ENCODE data around the gene SORCS3. TPM values are rescaled to one million over a fixed set of nuclear protein-coding genes. Genes with fewer than 3 reads are reported as not detected.

SORCS3 gene
- total and polyA plus RNA-seq, 2 experiments from 2014 or later, result not detected

- H3K9ac ChIP-seq, result no peak overlapping the region
- H3K4me3 ChIP-seq, result no peak overlapping the region
- no peaks in the 10 kb centered on the region for H3K79me2 ChIP-seq (ENCODE audit: insufficient read depth)
- 26 to 41% methylated on average over 1 of the region's 1 CpG for WGBS, 2 experiments (ENCODE audit: low coverage in 1 of 2, low lambda C conversion rate in 2 of 2, missing lambda C conversion rate in 2 of 2)
- no peaks in the 10 kb centered on the region for H3K36me3 ChIP-seq (ENCODE audit: low read depth)
- peaks cover 8% of the 10 kb centered on the region for H3K4me1 ChIP-seq (ENCODE audit: insufficient read depth)
- TF ChIP-seq EZH2phosphoT487 (IDR thresholded peaks at IDR 0.05; ENCODE audit: insufficient read depth, low read depth) (no peak), EZH2 (IDR thresholded peaks at IDR 0.05; ENCODE audit: insufficient read depth, poor library complexity, severe bottlenecking) (no peak)
- no peaks in the 10 kb centered on the region for H3K27me3 ChIP-seq (replicated peaks; ENCODE audit: insufficient read depth)
- no peak overlapping the region for H3K27ac ChIP-seq
- H2AFZ ChIP-seq, result no peak overlapping the region
- no peaks in the 10 kb centered on the region for H3K9me2 ChIP-seq (ENCODE audit: insufficient read depth)
- H3K9me3 ChIP-seq (ENCODE audit: low read depth), result no peaks in the 10 kb centered on the region
- peaks cover 18% of the 10 kb centered on the region for H3F3A ChIP-seq (ENCODE audit: insufficient read depth)
- no peaks in the 10 kb centered on the region for H4K20me1 ChIP-seq (ENCODE audit: insufficient read depth)
- H3K4me2 ChIP-seq (ENCODE audit: unreplicated experiment), result no peak overlapping the region
- in situ Hi-C loops (cut with MboI), result no loop called here
- no peak for DNase-seq
These were observed 429.9 kb downstream of the SORCS3 start for GRCh38 chr10:105070952-105071351.

DNA sequence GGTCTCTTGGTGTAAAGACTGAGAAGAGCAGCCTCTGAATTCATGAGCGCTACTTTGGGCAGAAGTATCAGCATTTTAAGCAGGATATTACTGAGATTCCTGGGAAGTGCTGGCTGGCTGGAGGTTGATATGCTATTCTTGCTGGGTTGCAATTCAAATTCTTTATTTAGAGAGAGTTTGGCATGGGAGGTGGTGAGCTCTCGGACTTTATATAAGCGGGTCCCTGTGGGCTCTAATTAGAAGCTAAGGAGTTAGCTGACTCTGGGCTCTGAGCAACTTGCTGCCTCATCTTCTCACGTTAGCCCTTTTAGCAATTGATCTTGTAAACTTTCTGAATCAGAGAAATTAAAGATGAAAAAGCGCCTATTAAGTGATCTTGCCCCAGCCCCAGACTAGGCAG lies 430.9 kb downstream of the SORCS3 start:
- Histone ChIP-seq H4K20me1 (ENCODE audit: insufficient read depth) (no peaks in the 10 kb centered on the region), H3K4me1 (ENCODE audit: insufficient read depth) (peaks cover 8% of the 10 kb centered on the region), H3K27me3 (replicated peaks; ENCODE audit: insufficient read depth) (no peaks in the 10 kb centered on the region), H3K36me3 (ENCODE audit: low read depth) (no peaks in the 10 kb centered on the region), H3K79me2 (ENCODE audit: insufficient read depth) (no peaks in the 10 kb centered on the region), H2AFZ (no peak overlapping the region), H3K27ac (no peak overlapping the region), H3K4me3 (no peak overlapping the region), H3K9ac (no peak overlapping the region), H3K9me3 (ENCODE audit: low read depth) (no peaks in the 10 kb centered on the region), H3K4me2 (ENCODE audit: unreplicated experiment) (no peak overlapping the region), H3F3A (ENCODE audit: insufficient read depth) (peaks cover 18% of the 10 kb centered on the region), H3K9me2 (ENCODE audit: insufficient read depth) (no peaks in the 10 kb centered on the region)
- no peak for DNase-seq
- 7 to 13% methylated on average over 5 of the region's 5 CpGs for WGBS, 2 experiments (ENCODE audit: low coverage in 1 of 2, low lambda C conversion rate in 2 of 2, missing lambda C conversion rate in 2 of 2)
- no peak for TF ChIP-seq EZH2phosphoT487 (IDR thresholded peaks at IDR 0.05; ENCODE audit: insufficient read depth, low read depth)
- TF ChIP-seq EZH2 (IDR thresholded peaks at IDR 0.05; ENCODE audit: insufficient read depth, poor library complexity, severe bottlenecking), result no peak
- in situ Hi-C loops (cut with MboI), result no loop called here

- H3K9me2 ChIP-seq (ENCODE audit: insufficient read depth), result no peaks in the 10 kb centered on the region
- peaks cover 3% of the 10 kb centered on the region for H3F3A ChIP-seq (ENCODE audit: insufficient read depth)
- H2AFZ ChIP-seq, result no peak overlapping the region
- H3K4me2 ChIP-seq (ENCODE audit: unreplicated experiment), result no peak overlapping the region
- no peaks in the 10 kb centered on the region for H3K4me1 ChIP-seq (ENCODE audit: insufficient read depth)
- no peaks in the 10 kb centered on the region for H4K20me1 ChIP-seq (ENCODE audit: insufficient read depth)
- H3K36me3 ChIP-seq (ENCODE audit: low read depth), result no peaks in the 10 kb centered on the region
- H3K27me3 ChIP-seq (replicated peaks; ENCODE audit: insufficient read depth), result no peaks in the 10 kb centered on the region
- TF ChIP-seq EZH2 (IDR thresholded peaks at IDR 0.05; ENCODE audit: insufficient read depth, poor library complexity, severe bottlenecking) (no peak), EZH2phosphoT487 (IDR thresholded peaks at IDR 0.05; ENCODE audit: insufficient read depth, low read depth) (no peak)
- no peak overlapping the region for H3K27ac ChIP-seq
- H3K79me2 ChIP-seq (ENCODE audit: insufficient read depth), result no peaks in the 10 kb centered on the region
- DNase-seq, result no peak
- H3K9me3 ChIP-seq (ENCODE audit: low read depth), result no peaks in the 10 kb centered on the region
- WGBS, 2 experiments (ENCODE audit: low coverage in 1 of 2, low lambda C conversion rate in 2 of 2, missing lambda C conversion rate in 2 of 2), result 71 to 75% methylated on average over 4 of the region's 4 CpGs
- in situ Hi-C loops (cut with MboI), result no loop called here
- no peak overlapping the region for H3K4me3 ChIP-seq
- no peak overlapping the region for H3K9ac ChIP-seq
These were observed 432.9 kb downstream of the SORCS3 start for GRCh38 chr10:105073999-105074398.

GRCh38 chr10:105075031-105075430 lies 433.9 kb downstream of the SORCS3 start:
- TF ChIP-seq EZH2 (IDR thresholded peaks at IDR 0.05; ENCODE audit: insufficient read depth, poor library complexity, severe bottlenecking), result no peak
- Histone ChIP-seq H4K20me1 (ENCODE audit: insufficient read depth) (no peaks in the 10 kb centered on the region), H3K4me2 (ENCODE audit: unreplicated experiment) (no peak overlapping the region), H3K36me3 (ENCODE audit: low read depth) (no peaks in the 10 kb centered on the region), H3K27ac (no peak overlapping the region), H3K4me1 (ENCODE audit: insufficient read depth) (no peaks in the 10 kb centered on the region), H3K79me2 (ENCODE audit: insufficient read depth) (no peaks in the 10 kb centered on the region), H3K9me2 (ENCODE audit: insufficient read depth) (no peaks in the 10 kb centered on the region), H3K4me3 (no peak overlapping the region), H3K27me3 (replicated peaks; ENCODE audit: insufficient read depth) (no peaks in the 10 kb centered on the region), H2AFZ (no peak overlapping the region), H3K9me3 (ENCODE audit: low read depth) (no peaks in the 10 kb centered on the region), H3K9ac (no peak overlapping the region), H3F3A (ENCODE audit: insufficient read depth) (no peaks in the 10 kb centered on the region)
- 18 to 31% methylated on average over 1 of the region's 1 CpG for WGBS, 2 experiments (ENCODE audit: low coverage in 1 of 2, low lambda C conversion rate in 2 of 2, missing lambda C conversion rate in 2 of 2)
- DNase-seq, result no peak
- in situ Hi-C loops (cut with MboI), result no loop called here

- Histone ChIP-seq H3K9me2 (ENCODE audit: insufficient read depth) (no peaks in the 10 kb centered on the region), H3K9me3 (ENCODE audit: low read depth) (no peaks in the 10 kb centered on the region), H3K27ac (no peak overlapping the region), H3K79me2 (ENCODE audit: insufficient read depth) (no peaks in the 10 kb centered on the region), H3K4me2 (ENCODE audit: unreplicated experiment) (no peak overlapping the region), H3F3A (ENCODE audit: insufficient read depth) (no peaks in the 10 kb centered on the region), H4K20me1 (ENCODE audit: insufficient read depth) (no peaks in the 10 kb centered on the region), H3K27me3 (replicated peaks; ENCODE audit: insufficient read depth) (no peaks in the 10 kb centered on the region), H3K4me1 (ENCODE audit: insufficient read depth) (no peaks in the 10 kb centered on the region), H3K4me3 (no peak overlapping the region), H2AFZ (no peak overlapping the region), H3K9ac (no peak overlapping the region), H3K36me3 (ENCODE audit: low read depth) (no peaks in the 10 kb centered on the region)
- in situ Hi-C loops (cut with MboI), result no loop called here
- 31 to 41% methylated on average over 2 of the region's 2 CpGs for WGBS, 2 experiments (ENCODE audit: low coverage in 1 of 2, low lambda C conversion rate in 2 of 2, missing lambda C conversion rate in 2 of 2)
- TF ChIP-seq EZH2 (IDR thresholded peaks at IDR 0.05; ENCODE audit: insufficient read depth, poor library complexity, severe bottlenecking), result no peak
- TF ChIP-seq EZH2phosphoT487 (IDR thresholded peaks at IDR 0.05; ENCODE audit: insufficient read depth, low read depth), result no peak
- no peak for DNase-seq
These were observed 444.9 kb downstream of the SORCS3 start for GRCh38 chr10:105085980-105086379.
